Inferior parietal cortex (tissue), 1 donor: ENCODE data around the gene SEMA4B.
A peak's percentile ranks its signal among the peaks of the same experiment; 100 is the strongest.

Experiments used
- DNase-seq: peaks from one replicate; pipeline ENCODE4 v3.0.0-alpha.2; 2016; ENCODE audit errors: extremely low spot score

The SEMA4B gene

DNA sequence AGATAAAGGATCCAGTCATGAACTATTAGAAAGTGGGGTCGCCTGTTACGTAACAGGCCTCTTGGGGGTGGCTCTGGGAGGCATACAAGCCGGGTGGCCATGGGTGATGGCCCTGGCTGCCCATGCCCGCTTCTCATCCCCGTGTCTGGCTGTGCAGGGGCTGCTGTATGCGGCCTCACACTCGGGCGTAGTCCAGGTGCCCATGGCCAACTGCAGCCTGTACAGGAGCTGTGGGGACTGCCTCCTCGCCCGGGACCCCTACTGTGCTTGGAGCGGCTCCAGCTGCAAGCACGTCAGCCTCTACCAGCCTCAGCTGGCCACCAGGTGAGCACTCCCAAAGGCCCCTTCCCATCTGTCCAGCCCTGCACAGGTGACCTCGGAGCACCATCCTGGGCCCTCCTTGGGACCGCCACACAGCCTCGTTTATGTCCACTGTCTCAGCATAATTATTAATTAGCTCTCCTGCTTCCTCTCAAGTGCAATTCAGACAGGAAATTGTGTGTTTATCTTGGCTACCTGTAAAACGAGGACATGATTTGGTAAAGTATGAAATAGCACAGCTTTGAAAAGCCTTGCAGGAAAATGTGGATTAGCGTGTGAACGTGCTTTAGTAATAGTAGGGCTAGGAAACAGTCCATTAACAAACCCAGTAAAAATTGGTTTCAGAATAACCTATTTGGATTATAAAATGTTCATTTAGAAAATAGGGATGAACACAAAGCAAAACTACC lies 24.5 kb downstream of the SEMA4B start:
- DNase-seq: no peak

DNA sequence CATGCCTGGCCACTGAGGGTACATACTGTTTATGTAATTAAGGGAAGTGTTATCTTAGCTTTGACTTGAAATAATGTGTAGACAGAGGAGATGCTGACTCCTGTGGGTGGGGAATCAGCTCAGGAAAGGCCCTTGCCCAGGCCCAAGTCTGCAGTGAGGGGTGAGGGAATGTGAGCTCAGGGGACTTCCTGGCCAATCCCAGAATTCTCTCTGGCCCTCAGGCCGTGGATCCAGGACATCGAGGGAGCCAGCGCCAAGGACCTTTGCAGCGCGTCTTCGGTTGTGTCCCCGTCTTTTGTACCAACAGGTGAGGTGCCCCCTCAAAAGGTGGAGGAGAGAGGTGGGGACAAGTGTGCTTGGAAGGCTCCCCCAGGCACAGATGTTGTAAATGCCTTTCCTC lies 26.2 kb downstream of the SEMA4B start:
- no peak for DNase-seq

DNA sequence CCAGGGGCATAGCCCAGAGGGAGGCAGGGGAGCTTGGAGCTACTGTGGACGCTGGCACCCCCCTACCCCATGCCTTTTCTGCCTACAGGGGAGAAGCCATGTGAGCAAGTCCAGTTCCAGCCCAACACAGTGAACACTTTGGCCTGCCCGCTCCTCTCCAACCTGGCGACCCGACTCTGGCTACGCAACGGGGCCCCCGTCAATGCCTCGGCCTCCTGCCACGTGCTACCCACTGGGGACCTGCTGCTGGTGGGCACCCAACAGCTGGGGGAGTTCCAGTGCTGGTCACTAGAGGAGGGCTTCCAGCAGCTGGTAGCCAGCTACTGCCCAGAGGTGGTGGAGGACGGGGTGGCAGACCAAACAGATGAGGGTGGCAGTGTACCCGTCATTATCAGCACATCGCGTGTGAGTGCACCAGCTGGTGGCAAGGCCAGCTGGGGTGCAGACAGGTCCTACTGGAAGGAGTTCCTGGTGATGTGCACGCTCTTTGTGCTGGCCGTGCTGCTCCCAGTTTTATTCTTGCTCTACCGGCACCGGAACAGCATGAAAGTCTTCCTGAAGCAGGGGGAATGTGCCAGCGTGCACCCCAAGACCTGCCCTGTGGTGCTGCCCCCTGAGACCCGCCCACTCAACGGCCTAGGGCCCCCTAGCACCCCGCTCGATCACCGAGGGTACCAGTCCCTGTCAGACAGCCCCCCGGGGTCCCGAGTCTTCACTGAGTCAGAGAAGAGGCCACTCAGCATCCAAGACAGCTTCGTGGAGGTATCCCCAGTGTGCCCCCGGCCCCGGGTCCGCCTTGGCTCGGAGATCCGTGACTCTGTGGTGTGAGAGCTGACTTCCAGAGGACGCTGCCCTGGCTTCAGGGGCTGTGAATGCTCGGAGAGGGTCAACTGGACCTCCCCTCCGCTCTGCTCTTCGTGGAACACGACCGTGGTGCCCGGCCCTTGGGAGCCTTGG lies 27.0 kb downstream of the SEMA4B start:
- no peak for DNase-seq

DNA sequence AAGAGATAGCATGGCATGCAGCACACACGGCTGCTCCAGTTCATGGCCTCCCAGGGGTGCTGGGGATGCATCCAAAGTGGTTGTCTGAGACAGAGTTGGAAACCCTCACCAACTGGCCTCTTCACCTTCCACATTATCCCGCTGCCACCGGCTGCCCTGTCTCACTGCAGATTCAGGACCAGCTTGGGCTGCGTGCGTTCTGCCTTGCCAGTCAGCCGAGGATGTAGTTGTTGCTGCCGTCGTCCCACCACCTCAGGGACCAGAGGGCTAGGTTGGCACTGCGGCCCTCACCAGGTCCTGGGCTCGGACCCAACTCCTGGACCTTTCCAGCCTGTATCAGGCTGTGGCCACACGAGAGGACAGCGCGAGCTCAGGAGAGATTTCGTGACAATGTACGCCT lies 27.8 kb downstream of the SEMA4B start:
- DNase-seq: no peak

DNA sequence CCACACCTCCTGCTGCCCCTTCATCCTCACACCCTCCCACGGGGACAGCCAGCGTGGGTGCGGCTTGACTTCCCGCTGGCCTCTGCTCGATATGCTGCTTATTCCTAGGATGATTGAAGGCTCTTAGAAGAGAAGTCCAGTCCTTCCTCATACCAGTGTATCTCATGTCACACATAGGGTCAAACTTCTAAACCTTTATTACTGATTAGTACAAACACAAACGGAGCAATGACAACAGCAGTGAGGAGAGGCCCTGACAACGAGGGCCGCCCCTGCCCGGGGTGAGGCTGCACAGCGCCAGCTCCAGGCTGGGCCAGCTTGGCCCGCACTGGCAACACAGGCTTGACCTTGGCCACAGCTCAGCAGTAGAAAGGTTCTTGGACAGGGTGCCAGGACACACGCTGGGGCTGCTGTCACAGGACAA lies 29.0 kb downstream of the SEMA4B start:
- no peak for DNase-seq

DNA sequence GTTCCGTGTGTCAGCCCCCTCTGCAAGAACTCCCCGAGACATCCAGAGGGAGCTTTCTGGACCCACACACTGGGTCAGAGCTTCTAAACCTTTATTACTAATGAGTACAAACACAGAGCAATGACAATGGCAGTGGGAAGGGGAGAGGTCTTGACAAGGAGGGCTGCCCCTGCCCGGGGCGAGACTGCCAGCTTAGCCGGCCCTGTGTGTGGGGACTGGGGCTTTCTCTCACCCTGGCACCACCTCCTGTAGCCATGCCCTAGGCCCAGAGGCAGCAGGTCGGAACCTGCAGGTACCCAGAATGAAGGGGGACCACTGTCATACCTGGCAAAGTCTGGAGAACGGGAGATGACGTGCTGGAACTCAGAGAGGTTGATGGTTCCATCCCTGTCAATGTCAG lies 29.5 kb downstream of the SEMA4B start:
- DNase-seq: no peak

DNA sequence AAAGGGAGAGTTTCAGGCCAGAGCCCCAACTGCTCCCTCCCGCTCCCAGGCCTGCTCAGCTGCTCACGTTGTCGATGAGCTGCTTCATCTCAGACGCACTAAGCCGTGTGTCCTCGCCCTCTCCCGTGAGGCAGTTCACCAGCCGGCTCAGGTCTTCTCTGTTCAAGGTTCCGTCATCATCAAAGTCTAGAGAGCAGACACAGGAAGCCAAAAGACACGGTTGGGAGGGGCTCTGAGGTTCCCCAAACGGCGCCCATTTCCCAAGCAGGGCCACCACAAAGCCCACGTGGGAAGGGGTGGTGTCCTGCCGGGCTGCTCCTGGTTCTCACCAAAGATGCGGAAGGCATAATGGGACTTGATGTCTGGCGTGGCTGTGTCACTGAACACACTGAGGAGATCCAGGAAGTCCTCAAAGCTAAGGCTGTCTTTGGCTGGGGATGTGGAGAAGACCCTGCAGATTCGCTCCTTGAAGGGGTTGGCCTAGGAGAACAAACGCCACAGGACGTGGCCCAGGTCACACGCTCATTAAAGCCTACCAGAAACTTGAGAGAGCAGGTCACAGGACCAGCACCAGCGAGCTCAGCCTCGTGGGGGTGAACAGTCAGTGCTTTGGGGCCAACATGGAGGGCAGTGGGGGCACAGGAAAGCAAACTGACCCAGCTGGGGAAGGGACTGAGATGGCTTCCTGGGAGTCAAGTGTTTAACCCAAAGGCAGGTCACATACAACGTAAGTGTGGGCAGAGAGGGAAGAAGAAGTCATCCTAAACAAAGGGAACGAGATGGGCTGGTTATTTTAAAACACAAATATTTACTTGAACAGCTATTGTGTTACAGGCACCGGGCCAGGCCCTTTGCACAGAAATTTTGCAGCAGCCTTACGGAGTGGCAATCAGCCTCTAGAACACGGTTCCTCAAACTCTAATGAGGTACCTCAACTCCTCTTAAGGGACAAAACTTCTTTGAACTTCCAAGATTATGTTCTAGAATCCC lies 30.2 kb downstream of the SEMA4B start:
- DNase-seq: no peak

DNA sequence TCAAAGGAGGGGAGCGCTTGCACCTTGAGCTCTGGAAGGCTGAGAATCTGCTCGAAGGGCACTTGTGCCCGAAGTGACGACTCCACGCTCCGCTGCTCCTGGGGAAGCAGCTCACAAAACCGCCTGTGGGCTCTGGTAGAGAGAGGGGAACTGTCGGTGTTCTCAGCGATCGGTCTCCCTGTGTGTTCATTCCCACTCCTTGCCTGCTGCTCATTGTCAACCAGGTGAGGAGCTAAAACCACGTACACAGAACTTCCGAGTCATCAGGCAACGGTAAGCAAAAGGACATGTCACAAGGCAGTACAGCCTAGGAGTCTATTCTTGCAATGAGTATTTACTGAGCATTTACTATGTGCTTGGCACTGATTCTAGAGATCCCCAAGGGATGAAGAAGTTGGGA lies 31.1 kb downstream of the SEMA4B start:
- no peak for DNase-seq

DNA sequence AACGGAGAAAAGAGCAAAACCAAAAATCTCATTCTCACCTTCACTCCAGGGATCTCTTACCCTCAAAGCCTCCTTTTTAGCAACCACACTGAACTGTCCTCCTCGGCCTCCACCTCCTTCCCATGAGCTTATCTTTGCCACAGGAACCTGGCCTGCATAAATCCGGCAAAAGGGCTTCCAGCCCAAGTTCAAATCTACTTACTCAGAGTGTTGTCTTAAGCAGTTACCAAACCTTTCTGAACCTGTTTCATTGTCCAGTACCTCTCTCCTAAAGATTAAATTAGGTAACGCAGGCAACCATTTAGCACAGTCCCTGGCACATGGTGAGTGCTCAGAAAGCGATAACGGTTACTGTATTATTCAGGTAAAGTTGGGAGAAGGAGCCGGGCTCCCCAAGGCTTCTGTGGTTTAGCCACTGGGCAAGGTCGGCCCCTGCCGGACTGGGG lies 31.8 kb downstream of the SEMA4B start:
- DNase-seq: no peak

DNA sequence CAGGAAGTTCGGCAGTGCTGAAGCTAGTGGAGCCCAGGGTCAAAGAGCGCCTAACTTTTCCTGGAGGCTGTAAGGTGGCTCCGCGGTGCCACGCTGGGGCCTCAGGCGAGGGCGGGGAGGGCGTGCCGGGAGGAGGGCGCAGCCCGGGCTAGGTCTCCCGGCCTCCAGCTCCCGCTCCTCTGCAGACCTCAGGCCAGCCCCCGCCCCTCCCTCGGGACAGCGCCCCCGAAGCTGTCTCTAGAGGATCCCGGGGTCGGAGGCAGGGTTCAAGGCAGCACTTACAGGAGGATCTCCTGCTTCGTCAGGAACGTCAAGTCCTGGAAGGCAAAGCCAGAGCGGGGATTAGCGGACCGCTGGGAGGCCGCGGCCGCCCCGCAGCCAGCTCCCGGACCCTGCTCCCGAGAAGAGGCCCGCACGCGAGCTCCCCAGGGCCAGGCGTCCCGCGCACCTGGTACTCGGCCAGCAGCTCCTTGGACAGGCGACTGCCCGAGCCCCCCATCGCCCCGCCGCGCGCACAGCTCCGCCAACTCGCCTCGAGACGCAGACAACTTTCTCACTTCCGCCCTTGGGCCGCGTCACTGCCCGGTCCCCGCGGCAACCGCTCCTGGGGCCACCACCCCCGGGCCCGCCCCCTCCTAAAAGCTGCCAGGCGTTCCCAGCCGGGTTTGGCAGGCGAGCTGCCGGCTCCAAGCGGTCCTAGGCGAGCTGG lies 32.4 kb downstream of the SEMA4B start, which contains the start of gene CIB1:
CIB1 (minus strand) TSS at position 555 of the 709 bp plus-strand sequence; CDS start at position 499, 56 bp downstream.
- no peak for DNase-seq

DNA sequence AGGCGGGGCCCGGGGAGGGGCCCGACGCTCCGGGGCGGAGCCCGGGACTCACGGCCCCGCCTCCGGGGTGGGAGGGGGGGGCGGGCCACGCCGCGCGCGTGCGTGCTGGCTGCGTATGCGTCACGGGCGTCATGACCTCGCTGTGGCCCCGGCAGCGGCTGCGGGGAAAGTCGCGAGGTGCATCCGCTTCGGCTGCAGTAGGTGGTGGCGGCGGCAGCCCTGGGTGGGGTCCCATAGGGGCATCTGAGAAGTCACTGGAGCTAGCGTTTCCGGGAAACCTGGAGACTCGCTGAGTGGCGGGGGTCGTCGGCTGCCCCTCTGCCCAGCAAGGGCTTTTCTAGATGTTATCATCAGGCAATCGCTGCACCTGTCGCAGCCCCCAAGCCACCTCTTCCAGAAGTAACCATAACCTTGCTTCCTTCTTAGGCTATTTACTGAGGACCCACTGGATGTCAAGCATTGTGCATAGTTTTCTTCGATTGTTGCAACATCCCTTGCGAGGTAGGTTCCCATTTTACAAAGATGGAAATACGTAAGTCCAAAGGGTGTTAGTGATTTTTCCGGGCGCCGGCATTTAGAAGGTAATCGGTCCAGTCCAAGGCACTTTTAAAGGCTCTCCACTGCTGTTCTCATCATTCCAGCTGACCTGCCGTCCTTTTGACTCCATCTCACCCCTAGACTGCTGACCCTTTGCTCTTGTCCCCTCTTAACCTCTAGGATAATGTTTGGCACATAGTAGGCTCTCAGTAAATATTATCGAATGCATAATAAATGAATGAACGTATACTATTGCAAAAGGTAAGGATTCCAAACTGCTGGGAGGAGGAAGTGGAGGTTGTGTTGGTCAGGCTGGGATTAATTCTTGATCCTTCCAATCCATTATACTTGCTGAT lies 33.2 kb downstream of the SEMA4B start, which contains the start of gene GDPGP1:
GDPGP1 (plus strand) TSS at position 114 of the 893 bp plus-strand sequence. CDS start 6,700 bp downstream, outside the sequence.
- peak; percentile 90 for DNase-seq

DNA sequence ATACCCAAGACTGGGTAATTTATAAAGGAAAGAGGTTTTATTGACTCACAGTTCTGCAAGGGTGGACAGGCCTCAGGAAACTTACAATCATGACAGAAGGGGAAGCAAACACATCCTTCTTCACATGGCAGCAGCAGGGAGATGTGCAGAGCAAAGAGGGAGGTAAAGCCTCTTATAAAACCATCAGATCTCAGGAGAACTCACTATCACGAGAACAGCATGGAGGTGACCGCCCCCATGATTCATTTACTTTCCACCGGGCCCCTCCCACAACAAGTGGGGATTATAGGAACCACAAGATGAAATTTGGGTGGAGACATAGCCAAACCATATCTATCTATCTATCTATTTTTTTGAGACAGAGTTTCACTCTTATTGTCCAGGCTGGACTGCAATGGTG lies 38.2 kb downstream of the SEMA4B start:
- no peak for DNase-seq

DNA sequence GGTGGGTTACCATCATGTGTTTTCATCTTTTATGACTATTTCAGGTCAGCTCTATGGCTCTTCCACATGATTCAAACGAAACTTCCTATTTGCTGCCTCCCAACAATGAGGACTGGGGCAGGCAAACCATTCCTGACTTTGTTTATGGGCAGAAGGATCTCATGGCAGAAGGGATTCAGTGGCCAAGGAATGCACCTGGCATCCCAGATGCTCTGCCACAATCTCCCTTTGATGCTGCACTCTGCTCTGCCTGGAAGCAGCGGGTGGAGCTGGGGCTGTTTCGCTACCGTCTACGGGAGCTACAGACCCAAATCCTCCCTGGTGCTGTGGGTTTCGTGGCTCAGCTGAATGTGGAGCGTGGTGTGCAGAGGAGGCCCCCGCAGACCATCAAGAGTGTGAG lies 39.7 kb downstream of the SEMA4B start:
- no peak for DNase-seq

DNA sequence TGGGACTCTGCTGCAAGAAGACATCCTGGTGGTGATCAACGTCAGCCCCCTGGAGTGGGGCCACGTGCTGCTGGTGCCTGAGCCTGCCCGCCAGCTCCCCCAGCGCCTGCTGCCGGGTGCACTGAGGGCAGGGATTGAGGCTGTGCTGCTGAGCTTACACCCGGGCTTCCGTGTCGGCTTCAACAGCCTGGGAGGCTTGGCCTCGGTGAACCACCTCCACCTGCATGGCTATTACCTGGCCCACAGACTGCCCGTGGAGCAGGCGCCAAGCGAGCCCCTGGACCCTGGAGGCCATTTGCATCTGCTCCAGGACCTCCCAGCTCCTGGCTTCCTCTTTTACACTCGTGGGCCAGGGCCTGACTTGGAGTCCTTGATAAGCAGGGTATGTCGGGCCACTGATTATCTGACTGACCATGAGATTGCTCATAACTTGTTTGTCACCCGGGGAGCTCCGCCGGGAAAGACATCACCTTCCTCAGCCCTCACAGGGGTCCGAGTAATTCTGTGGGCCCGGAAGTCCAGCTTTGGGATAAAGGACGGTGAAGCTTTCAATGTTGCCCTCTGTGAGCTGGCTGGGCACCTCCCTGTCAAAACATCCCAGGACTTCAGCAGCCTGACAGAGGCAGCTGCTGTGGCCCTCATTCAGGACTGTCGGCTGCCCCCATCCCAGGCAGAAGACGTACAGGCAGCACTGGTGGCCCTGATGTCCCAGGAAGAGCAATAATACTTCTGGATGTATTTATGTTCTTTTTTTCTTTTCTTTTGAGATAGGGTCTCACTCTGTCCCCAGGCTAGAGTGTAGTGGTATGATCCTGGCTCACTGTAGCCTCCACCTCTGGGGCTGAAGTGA lies 40.4 kb downstream of the SEMA4B start:
- DNase-seq: no peak

DNA sequence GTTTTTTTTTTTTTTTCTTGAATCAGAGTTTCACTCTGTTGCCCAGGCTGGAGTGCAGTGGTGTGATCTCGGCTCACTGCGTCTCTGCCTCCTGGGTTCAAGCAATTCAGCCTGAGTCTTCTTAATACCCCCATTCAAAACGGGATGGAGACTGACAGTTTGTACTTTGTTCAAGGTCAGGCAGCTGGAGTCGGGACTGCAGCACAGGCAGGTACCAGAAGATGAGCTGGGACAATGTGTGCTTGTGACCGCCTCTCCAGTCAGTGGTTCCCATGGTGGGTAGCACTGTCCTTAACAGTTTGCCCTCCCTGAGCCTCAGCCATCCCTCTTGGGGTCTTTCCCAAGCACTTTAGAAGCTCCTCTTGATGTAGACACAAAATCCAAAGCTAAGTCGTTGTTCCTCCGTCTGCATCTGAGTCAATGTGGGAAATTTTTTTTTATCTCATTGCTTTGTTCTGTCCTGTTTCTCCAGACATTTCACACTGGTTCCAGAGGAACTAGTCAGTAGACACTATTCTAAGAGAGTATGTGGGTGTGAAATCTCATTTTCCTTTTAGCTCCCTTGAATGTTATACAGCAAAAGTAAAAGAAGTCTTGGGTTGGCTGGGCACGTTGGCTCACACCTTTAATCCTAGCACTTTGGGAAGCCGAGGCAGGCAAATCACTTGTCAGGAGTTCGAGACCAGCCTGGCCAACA lies 43.0 kb downstream of the SEMA4B start:
- peak; percentile 60 for DNase-seq

DNA sequence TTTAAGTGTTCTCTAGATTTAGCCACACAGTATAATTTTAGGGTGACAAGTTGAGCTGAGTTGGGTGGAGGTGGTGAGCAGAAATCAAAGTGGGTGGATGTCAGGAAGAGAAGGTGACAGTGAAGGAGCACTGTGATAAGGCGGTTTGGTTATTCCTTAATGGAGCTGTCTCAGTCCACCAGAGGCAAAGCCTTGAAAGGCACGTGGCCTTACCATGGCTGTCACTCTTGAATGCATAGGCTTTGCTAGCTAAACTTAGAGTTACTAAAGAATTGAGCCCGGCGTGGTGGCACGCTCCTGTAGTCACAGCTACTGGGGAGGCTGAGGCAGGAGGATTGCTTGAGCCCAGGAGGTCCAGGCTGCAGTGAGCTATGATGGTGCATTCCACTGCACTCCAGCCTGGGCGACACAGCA lies 47.7 kb downstream of the SEMA4B start:
- no peak for DNase-seq

DNA sequence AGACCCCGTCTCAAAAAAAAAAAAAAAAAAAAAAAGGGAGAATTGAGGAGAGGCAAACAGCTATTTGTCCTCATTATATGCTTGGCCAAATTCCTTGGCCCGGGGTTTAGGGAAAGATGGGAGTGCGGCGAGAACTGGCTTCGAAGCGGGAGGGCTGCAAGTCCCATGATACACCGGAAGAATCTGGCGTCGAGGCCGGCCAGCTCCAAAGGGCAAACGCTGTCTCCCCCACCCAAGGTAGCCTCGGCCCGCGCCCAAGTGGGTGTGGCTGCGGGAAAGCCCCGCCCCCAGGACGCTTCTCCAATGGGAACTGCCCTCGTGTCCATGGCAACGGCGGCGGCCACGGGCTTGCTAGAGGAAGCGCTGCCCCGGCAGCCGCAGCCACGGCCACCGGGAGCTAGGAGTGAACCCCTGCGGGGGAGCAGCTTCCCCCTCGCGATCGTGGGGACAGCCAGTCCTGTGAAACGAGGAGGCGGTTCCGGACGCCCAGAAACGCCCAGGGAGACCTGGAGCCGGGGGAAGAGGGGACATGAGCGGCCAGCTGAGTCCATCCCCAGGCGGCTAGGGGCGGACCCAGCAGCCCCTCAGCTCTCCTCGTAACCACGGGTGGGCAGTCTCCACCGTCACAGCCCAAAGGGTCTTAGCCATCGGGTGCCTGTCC lies 48.2 kb downstream of the SEMA4B start, which contains the start of gene TTLL13:
TTLL13 (plus strand) TSS at position 354 of the 661 bp plus-strand sequence. CDS start 1,075 bp downstream, outside the sequence.
- peak; percentile 85 for DNase-seq
